ENCODE data around the gene SULT4A1.

Gene SULT4A1

DNA sequence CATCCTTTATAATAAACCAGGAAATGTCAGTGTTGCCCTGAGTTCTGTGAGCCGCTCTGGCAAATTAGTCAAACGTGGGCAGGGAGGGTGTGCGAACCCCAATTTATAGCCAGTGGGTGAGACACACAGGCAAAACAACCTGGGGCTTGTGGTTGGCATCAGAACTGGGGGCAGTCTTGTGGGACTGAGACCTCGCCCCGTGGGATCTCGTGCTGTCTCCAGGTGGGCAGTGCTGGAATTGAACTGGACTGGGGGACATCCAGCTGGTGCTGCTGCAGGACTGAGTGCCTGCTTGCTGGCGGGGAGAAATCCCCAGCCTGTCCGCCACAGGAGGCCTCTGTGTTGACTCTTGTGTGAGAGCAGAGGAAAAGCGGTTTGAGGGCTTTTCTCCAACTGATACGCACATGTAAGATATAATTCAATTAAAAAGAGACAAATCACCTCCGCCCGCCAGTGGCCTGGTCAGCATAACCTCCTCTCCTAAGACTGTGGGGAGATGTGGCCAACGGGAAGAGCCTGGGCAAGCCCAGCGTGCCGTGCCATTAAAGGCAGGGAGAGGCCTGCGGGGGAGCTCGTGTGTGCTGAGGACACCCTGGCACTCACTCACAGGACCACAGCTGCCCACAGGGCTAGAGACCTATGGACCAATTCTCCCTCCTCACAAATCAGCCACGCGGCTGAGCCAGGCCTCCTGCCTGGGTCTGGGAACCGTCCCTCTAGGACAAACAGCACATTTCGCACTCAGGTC, 18.4 kb downstream of the SULT4A1 start:
- DNase-seq, result no peak

- no peak for DNase-seq
Measured at GRCh38 chr22:43841742-43842141, 20.6 kb downstream of the SULT4A1 start.

GRCh38 chr22:43840851-43841250, 21.5 kb downstream of the SULT4A1 start:
- no peak for DNase-seq

GRCh38 chr22:43840431-43840830, 21.9 kb downstream of the SULT4A1 start:
- no peak for DNase-seq

- no peak for DNase-seq
Measured at GRCh38 chr22:43839781-43840180, 22.5 kb downstream of the SULT4A1 start.

GRCh38 chr22:43838571-43839307, 23.6 kb downstream of the SULT4A1 start:
- DNase-seq, result no peak

DNA sequence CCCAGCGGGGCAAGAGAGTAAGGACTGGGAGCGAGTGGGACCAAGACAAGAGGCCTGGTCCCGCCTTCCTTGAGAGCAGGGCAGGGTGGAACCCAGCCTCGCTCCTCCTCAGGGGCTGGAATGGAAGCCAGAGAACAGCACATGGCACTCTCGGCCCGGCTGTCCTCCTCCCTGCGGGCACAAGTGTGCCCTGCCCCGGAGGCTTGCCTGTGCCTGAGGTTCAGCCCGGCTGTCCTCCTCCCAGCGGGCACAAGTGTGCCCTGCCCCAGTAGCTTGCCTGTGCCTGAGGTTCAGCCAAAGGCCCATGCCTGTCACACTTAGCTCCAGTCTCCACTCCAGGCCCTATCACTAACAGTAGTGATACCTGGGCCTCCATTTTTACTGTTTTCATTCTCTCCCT, 24.2 kb downstream of the SULT4A1 start:
- no peak for DNase-seq

DNA sequence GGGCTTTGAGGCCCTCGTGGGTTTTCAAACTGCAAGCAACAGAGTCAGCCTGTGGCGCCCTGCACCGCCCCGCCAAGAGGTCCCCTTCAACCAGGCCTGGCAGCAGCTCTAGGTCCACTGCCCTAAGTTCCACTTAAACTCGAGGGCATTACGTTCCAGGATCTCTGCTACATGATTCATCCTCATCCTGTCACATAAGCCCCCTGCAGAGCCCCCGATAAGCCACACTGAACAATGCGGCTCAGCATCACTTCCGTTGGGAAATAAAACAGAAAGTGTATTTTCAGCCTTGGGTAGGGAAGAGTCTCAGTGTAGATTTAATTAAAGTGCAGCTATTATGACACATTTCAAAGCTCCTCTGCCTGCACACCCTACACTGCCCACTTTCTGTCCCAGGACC, 24.6 kb downstream of the SULT4A1 start:
- no peak for DNase-seq

DNA sequence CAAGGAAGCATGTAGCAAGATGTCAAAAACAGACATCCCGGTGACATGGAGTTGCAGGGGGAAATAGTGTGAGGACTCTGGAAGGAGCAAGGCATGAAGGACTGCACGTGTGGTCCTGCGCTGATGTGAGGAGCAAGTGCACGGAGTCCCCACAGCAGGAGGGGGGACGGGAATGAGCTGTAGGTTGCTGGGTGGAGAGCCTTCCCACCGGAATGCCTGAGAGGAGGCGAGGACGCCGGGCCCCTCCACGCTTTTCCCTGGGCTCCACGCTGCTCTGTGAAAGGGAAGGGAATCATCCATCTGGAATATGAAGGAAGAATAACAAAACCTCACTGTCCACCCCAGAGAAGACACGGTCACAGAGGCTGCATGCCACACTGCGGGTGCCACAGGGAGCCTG, 26.6 kb downstream of the SULT4A1 start:
- DNase-seq, result no peak

DNA sequence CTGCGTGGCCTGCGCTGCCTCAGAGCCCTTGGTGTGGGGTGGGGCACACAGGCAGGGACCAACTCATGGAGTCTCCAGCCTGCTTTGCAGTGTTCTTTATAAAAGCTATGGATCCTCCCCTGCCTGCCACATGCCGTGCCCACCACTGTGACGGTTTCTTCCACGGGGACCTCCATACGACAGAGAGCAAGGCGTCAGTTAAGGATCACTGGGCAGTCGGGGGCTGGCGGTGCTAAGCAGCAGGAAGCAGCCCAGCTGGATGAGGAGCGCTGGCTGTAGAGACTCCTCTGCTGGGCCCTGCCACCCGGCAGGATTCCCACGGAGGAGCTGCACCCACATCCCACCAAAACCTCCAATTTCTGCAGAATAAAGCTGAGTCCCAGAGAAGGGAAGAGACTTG, 27.1 kb downstream of the SULT4A1 start:
- no peak for DNase-seq

- no peak for DNase-seq
Measured at GRCh38 chr22:43833286-43834240, 28.8 kb downstream of the SULT4A1 start.

GRCh38 chr22:43832393-43833265, 29.7 kb downstream of the SULT4A1 start:
- no peak for DNase-seq

GRCh38 chr22:43831561-43832392, 30.5 kb downstream of the SULT4A1 start:
- no peak for DNase-seq

GRCh38 chr22:43830931-43831560, 31.3 kb downstream of the SULT4A1 start:
- DNase-seq, result no peak

- no peak for DNase-seq
Measured at GRCh38 chr22:43829904-43830851, 32.1 kb downstream of the SULT4A1 start.

GRCh38 chr22:43828998-43829782, 33.1 kb downstream of the SULT4A1 start:
- no peak for DNase-seq

DNA sequence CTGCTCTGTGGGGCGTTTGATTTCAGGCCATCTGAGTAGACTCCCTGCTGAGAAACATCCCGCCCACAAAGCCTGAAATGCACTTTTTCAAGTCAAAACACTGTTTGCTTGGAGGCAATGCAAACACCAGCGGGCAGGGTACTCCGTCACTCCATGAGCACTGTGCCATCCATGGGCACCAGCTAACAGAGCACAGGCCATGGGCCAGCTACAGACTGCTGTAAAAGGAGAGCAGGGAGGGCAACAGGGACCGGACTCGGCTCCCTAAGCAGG, 33.7 kb downstream of the SULT4A1 start:
- DNase-seq, result no peak

GRCh38 chr22:43827926-43828724, 34.2 kb downstream of the SULT4A1 start:
- DNase-seq, result no peak

Data from stimulated activated CD4-positive, alpha-beta T cell treated with anti-CD3 and anti-CD28 coated beads, Interleukin-1b, Interleukin-23, amount 100 ng/mL, for 48 hours (primary cell).